GM20431 (cell line): Measurements from ENCODE around the gene ADAMTS8.

Experiments
- in situ Hi-C: fragments of 300-500 bp; cut with MseI, MboI; formaldehyde crosslinking; loops from one replicate; pipeline ENCODE4 v1.15.0; 2020; ENCODE audit warnings: low sequenced_read_pairs; ENCODE audit not compliant: unreplicated experiment

The ADAMTS8 gene

DNA sequence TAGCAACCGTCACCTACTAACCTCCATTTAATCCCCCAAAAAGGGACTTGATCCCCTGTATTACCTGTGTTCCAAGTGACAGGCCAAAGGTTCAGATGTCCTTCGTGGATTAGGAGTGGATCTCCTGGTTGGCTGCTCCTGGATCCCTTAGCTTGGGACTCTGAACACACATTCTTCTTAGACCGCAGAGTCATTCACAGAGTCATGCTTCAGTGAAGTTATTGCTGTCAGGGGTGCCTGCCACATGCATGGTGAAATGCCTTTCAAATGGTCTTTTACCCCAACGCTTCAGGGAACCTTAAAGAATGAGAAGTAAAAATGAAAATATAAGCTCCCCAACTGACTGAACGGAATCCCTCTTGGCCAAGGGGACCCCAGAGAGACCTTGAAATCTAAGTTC is 49.1 kb downstream of the ADAMTS8 start:
- in situ Hi-C loops, result no loop called here

DNA sequence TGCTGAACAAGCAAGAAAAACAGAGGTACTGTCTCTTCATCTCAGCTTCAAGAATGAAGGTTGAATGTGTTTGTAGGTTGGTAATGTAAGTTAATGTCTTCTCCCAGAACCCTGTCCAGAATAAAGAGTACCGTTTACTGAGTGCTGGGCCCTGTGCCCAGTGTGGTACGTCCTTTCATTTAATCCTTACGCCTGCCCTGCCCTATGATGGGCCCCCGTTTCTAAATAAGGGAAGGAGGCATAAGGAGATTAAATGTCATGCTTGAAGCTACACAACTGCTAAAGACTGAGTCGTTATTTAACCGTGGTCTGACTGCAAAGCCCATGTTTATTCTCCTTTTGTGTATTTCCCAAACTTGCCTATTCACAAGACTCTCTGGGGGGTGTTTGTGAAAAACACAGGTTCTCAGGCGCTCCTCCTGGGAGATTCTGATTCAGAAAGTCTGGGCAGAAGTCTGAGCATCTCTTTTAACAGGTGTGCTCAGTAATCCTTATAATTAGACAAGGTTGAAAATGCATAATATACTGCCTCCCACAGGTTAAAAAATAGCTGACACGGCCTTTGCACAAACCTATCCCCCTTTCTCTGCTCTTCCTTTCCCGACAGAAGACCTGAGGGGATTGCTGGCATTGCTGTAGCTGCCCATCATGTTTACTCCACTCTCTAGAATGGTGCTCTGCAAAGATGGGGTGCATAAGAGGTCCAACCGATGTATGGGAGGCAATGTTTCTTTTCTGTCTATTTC is 57.4 kb downstream of the ADAMTS8 start:
- in situ Hi-C loops, result no loop called here

DNA sequence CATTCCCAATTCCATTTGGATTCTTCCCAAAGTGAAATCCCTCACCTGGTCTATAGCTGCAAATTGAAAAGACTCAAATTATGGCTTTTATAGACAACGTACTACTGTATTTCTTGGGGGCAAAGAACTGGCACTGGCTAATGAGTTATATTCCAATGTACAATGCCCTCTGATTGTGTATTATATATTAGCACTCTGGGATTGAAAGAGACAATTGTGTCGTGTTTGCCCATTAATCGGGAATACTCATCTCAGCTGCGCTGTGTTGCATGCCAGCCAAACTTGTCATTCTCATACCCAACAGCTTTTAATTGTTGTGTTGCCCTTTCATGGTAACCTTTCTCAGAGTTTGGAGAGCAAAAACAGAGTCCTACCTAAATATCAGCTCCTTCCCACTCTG is 58.7 kb downstream of the ADAMTS8 start:
- in situ Hi-C loops, result no loop called here

DNA sequence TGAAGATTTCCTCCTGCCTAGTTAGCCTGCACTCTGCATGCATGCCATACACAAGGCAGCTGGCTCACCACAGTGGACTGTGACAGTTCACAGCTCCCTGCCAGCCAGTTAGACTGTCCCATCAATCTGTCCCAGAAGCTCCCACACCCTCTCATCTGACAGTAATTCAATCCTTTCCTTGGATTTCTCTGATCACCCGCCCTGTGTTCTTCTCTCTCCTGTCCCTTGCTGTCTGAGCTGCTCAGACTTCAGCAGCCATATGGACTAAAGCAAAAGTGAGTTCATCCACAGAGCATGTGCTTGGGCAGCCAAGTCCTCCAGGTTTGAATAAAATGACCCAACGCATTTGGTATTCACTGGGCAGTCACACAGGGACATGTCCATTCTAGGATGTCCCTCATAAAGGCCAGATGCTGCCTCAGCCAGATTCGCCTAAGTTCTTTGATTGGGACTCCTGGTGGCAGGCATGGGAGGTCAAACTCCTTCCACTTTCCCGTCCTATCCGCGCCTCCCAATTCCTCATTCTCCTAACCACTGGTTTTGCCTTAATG is 59.2 kb downstream of the ADAMTS8 start:
- in situ Hi-C loops, result no loop called here

DNA sequence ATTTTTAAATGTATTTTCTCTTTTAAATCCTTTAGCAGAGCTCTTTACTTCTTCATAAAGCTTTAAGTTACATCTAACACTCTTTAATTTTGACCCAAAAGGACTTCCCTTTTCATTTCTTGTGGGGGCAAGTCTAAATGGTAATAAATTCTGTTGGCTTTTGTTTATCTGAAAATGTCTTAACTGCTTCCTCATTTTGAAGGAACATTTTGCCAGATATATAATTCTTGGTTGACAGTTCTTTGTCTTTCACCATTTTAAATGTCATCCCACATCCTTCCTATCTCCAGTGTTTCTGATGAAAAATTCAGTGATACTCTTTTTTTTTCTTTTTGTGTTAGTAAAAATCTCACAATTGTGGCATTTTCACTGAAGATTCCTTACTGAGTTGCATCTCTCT is 69.0 kb downstream of the ADAMTS8 start:
- in situ Hi-C loops, result no loop called here

DNA sequence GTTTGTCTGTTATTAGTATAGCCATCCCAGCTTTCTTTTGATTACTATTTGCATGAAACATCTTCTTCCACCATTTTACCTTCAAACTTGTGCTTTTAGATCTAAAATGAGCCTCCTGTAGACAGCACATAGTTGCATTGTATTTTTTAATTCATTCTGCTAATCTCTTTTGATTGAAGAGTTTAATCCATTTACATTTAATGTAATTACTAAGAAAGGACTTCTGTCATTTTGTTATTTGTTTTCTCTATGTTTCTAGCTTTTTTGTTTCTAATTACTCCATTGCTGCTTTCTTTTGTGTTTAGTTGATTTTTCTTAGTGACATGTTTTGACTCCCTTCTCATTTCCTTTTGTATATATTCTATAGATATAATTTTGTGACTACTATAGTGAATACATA is 70.0 kb downstream of the ADAMTS8 start:
- in situ Hi-C loops, result no loop called here
